GM23248 (cell line): ENCODE results near the gene PRAMEF13. TPM values are rescaled to one million over a fixed set of nuclear protein-coding genes. Genes with fewer than 3 reads are reported as not detected.
"Not testable (repeated sequence)": the region's sequence is repeated elsewhere in the genome, so short reads cannot be mapped to it uniquely, and the experiment has no call there.

Source experiments
- DNase-seq: peaks from one replicate; pipeline ENCODE4 v3.0.0-alpha.2; 2015
- H2AFZ ChIP-seq: fragments of 200-600 bp; sonication (generic); 2 replicates; pipeline ENCODE4 v1.6.1; 2016; ENCODE audit warnings: antibody characterized with exemption
- H3F3A ChIP-seq: fragments of 200-600 bp; sonication (generic); 2 replicates; pipeline ENCODE4 v1.6.1; 2016; ENCODE audit warnings: mild to moderate bottlenecking, antibody characterized with exemption, mixed run types; ENCODE audit not compliant: insufficient read depth
- H3K27ac ChIP-seq: fragments of 200-600 bp; sonication (generic); 2 replicates; pipeline ENCODE4 v1.5.1; 2016; ENCODE audit warnings: mild to moderate bottlenecking
- H3K27me3 ChIP-seq: fragments of 200-600 bp; sonication (generic); replicated peaks from 2 replicates; pipeline ENCODE4 v1.6.1; 2016; ENCODE audit warnings: mild to moderate bottlenecking; ENCODE audit not compliant: insufficient read depth
- H3K36me3 ChIP-seq: fragments of 200-600 bp; sonication (generic); 2 replicates; pipeline ENCODE4 v1.6.1; 2016; ENCODE audit warnings: low read depth, mild to moderate bottlenecking
- H3K4me1 ChIP-seq: fragments of 200-600 bp; sonication (generic); 2 replicates; pipeline ENCODE4 v1.6.1; 2016; ENCODE audit warnings: mild to moderate bottlenecking; ENCODE audit not compliant: insufficient read depth
- H3K4me2 ChIP-seq: fragments of 200-600 bp; sonication (generic); one replicate; pipeline ENCODE4 v1.6.1; 2016; ENCODE audit warnings: mild to moderate bottlenecking; ENCODE audit not compliant: unreplicated experiment
- H3K4me3 ChIP-seq: fragments of 200-600 bp; sonication (generic); 2 replicates; pipeline ENCODE4 v1.5.1; 2016; ENCODE audit warnings: mild to moderate bottlenecking
- H3K79me2 ChIP-seq: fragments of 200-600 bp; sonication (generic); 2 replicates; pipeline ENCODE4 v1.6.1; 2016; ENCODE audit warnings: mild to moderate bottlenecking; ENCODE audit not compliant: insufficient read depth
- H3K9ac ChIP-seq: fragments of 200-600 bp; sonication (generic); 2 replicates; pipeline ENCODE4 v1.6.1; 2016; ENCODE audit warnings: mild to moderate bottlenecking
- H3K9me2 ChIP-seq: fragments of 200-600 bp; sonication (generic); 2 replicates; pipeline ENCODE4 v1.6.1; 2016; ENCODE audit warnings: mixed run types, mild to moderate bottlenecking, moderate library complexity; ENCODE audit not compliant: insufficient read depth
- H3K9me3 ChIP-seq: fragments of 200-600 bp; sonication (generic); one replicate; pipeline ENCODE4 v1.6.1; 2017; ENCODE audit warnings: low read depth
- H4K20me1 ChIP-seq: fragments of 200-600 bp; sonication (generic); 2 replicates; pipeline ENCODE4 v1.6.0; 2016; ENCODE audit not compliant: insufficient read depth
- EZH2 ChIP-seq: fragments of 200-600 bp; sonication (generic); IDR thresholded peaks from 2 replicates; pipeline ENCODE4 v1.6.1; 2018; ENCODE audit warnings: antibody characterized with exemption, mild to moderate bottlenecking; ENCODE audit not compliant: insufficient read depth, poor library complexity, severe bottlenecking
- EZH2phosphoT487 ChIP-seq: fragments of 200-600 bp; sonication (generic); IDR thresholded peaks from 2 replicates; pipeline ENCODE4 v1.6.1; 2018; ENCODE audit warnings: antibody characterized with exemption, moderate library complexity, mild to moderate bottlenecking, low read depth; ENCODE audit not compliant: insufficient read depth
- WGBS, 2 experiments: methylation state at CpG; one replicate each; pipeline ENCODE4 v1.1.6; 2015 to 2017; ENCODE audit warnings: low lambda C conversion rate in 2 of 2, low coverage in 1 of 2; ENCODE audit errors: missing lambda C conversion rate in 2 of 2; 5-methylcytosine and 5-hydroxymethylcytosine counted together
- in situ Hi-C: fragments of 300-500 bp; cut with MboI; formaldehyde crosslinking; loops from 2 replicates; pipeline ENCODE4 v1.15.0; 2020
- polyA plus RNA-seq: library from polyadenylated mRNA; unstranded; fragments of >200 nt; fragmentation: Nextera tagmentation; extraction: Ambion mirVana; gene quantifications from 2 replicates; pipeline ENCODE4 v1.2.1, GENCODE V29; 2016
- total RNA-seq: library from RNA; depleted of rRNA; stranded (reverse); fragments of >200 nt; shearing (Covaris generic); gene quantifications from 2 replicates; pipeline ENCODE4 v1.2.3, GENCODE V29; 2014

Gene PRAMEF13
- total and polyA plus RNA-seq, 2 experiments from 2014 or later, result not detected

DNA sequence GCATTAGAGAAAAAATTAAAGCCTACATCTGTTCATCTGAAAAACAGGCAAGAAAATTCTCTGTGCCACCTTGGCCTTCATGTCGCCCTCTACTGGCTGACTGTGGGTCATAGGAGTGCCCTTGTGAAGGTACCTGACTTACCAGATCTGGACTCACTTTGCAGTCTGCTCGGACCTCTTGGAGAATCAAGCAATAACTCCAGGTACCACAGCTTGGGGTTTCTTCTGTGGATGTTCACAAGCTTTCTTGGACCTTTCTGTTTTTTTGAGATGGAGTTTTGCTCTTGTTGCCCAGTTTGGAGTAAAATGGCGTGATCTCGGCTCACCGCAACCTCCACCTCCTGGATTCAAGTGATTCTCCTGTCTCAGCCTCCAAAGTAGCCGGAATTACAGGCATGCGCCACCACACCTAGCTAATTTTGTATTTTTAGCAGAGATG is 27.2 kb upstream of the PRAMEF13 start:
- no peaks in the 10 kb centered on the region for H4K20me1 ChIP-seq
- TF ChIP-seq EZH2 (no peak), EZH2phosphoT487 (no peak)
- in situ Hi-C loops, result no loop called here

DNA sequence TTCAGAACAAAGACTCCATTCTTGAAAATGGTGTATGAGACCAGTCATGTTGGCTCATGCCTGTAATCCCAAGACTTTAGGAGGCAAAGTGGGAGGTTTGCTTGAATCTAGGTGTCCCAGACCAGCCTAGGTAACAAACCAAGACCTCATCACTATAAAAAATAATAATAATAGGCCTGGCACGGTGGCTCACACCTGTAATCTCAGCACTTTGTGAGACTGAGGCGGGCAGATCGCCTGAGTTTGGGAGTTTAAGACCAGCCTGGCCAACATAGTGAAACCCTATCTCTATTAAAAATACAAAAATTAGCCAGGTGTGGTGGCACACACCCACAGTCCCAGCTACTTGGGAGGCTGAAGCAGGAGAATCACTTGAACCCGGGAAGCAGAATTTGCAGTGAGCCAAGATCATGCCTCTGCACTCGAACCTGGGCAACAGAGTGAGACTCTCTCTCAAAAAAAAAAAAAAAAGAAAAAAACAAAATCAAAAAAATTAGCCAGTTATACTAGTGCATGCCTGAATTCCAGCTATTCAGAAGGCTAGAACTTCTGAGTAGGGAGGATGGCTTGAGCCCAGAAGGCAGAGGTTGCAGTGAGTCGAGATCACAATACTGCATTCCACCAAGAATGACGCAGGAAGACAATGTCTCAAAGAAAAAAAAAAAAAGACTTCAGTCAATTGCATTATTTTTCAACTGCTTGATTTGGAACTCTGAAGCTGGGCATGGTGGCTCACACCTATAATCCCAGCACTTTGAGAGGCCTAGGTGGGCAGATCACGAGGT is 26.3 kb upstream of the PRAMEF13 start:
- WGBS, 2 experiments, result 33 to 34% methylated on average over 8 of the region's 8 CpGs
- not testable (repeated sequence) for H3K9me2 ChIP-seq, DNase-seq

More for the DNA sequence above, 27.2 kb upstream of the PRAMEF13 start:
- no peak overlapping the region for H3K27ac ChIP-seq
- no peak overlapping the region for H3K9ac ChIP-seq
- no peaks in the 10 kb centered on the region for H3K9me2 ChIP-seq
- H3F3A ChIP-seq, result no peaks in the 10 kb centered on the region
- no peaks in the 10 kb centered on the region for H3K27me3 ChIP-seq
- H3K9me3 ChIP-seq, result no peaks in the 10 kb centered on the region
- no peak overlapping the region for H3K4me3 ChIP-seq
- H3K36me3 ChIP-seq, result no peaks in the 10 kb centered on the region
- no peaks in the 10 kb centered on the region for H3K79me2 ChIP-seq
- DNase-seq, result peak; percentile 14
- WGBS, 2 experiments, result 50 to 52% methylated on average over 7 of the region's 7 CpGs
- no peaks in the 10 kb centered on the region for H3K4me1 ChIP-seq
- no peak overlapping the region for H3K4me2 ChIP-seq
- no peak overlapping the region for H2AFZ ChIP-seq

DNA sequence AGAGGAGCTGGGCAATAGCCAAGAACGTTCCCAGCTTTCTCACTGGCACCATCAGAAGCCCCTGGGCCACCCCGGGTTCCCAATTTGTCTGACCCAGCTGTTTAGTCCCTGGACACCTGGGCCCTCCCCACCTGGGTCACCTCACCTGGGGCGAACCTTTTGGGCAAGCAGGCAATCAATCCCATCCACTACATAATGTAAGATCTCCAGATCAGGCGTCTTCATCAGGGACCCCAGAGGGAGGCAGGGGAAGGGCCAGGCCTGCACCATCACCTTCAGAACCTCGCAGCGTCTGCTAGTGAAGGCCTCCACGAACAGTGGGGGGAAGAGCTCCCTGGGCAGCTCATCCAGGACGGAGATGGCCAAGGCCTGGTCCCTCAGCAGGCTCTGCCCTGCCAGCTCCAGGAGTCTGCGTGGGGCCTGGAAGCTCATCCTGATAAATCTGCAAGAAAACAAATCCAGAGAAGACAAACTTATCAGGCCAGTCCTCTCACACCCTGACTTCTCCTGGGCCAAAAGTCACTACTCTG is 24.5 kb upstream of the PRAMEF13 start, which contains the start of gene PRAMEF18:
PRAMEF18 (minus strand) TSS at position 480 of the 530 bp plus-strand sequence; CDS start at position 432, 48 bp downstream.
- H3K4me1 ChIP-seq, DNase-seq, H4K20me1 ChIP-seq, H3K9me2 ChIP-seq, H3K27me3 ChIP-seq, H2AFZ ChIP-seq, H3K4me2 ChIP-seq, H3K9ac ChIP-seq, H3K9me3 ChIP-seq, H3K27ac ChIP-seq, H3F3A ChIP-seq, in situ Hi-C loops, H3K4me3 ChIP-seq, H3K79me2 ChIP-seq, H3K36me3 ChIP-seq: not testable (repeated sequence)
- 24 to 31% methylated on average over 9 of the region's 9 CpGs for WGBS, 2 experiments

More for the DNA sequence above, 26.3 kb upstream of the PRAMEF13 start:
- H3K9ac ChIP-seq, H3K36me3 ChIP-seq, H4K20me1 ChIP-seq, H3K27me3 ChIP-seq, H2AFZ ChIP-seq, H3K79me2 ChIP-seq, in situ Hi-C loops, H3K9me3 ChIP-seq, H3F3A ChIP-seq, H3K27ac ChIP-seq, H3K4me2 ChIP-seq, H3K4me3 ChIP-seq, H3K4me1 ChIP-seq: not testable (repeated sequence)

DNA sequence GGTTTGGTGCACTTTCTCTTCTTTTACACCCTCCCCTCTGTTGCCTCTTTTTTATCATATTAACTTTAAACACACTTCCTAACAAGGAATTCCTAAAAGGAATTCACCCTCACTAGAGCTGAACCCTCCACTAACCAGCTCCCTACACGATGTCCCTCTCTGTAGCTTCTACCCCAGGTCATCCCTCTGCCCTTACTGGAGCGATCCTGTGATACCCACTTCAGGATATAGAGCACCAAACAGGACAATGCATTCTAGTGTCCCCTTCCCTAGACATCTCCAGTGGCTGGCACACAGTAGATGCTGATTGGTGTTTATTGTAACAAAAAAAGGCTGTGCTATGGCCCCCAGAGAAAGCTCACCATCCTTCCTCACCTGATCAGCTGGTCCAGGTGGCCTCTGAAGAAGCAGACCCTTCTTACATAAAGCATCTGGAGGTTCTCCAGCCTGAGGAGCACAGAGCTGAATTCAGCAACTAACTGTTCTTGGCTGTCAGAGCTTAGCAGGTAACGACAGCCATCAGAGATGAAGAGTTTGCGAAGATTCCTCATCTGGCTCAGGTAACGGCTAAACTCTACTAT is 23.4 kb upstream of the PRAMEF13 start:
- in situ Hi-C loops, result no loop called here
- WGBS, 2 experiments, result 38% methylated on average over 5 of the region's 5 CpGs

DNA sequence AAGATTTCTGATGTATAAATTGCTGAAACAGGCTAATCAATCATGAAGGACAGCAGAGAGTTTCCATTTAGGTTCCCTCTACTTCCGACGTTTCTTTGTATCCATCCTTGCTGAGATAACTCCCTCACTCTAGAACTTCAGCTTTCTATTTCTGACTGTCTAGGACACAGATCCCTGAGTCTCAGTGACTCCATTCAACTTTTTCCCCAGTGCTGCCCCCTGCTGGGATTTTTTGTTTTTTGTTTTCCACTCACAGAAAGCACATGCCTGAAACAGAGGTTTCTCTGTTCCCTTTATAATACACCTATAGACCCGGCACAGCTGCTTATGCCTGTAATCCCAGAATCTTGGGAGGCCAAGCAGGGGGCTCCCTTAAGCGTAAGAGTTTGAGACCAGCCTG is 21.6 kb upstream of the PRAMEF13 start:
- H3K4me2 ChIP-seq, H3K4me1 ChIP-seq, H3K9me2 ChIP-seq, DNase-seq, H3K79me2 ChIP-seq, H3K36me3 ChIP-seq, H3F3A ChIP-seq, H2AFZ ChIP-seq, in situ Hi-C loops, H3K4me3 ChIP-seq, H4K20me1 ChIP-seq, H3K9ac ChIP-seq, H3K27ac ChIP-seq, H3K9me3 ChIP-seq, H3K27me3 ChIP-seq: not testable (repeated sequence)
- WGBS, 2 experiments, result 100% methylated on average over 1 of the region's 4 CpGs; no CpG with 5 or more reads in 1 of the 2 experiments

More for the DNA sequence above, 23.4 kb upstream of the PRAMEF13 start:
- Histone ChIP-seq H3K4me3 (no peak overlapping the region), H3K4me2 (no peak overlapping the region), H3K9me3 (no peaks in the 10 kb centered on the region), H2AFZ (no peak overlapping the region), H3K79me2 (no peaks in the 10 kb centered on the region), H3K9me2 (no peaks in the 10 kb centered on the region), H3K27me3 (no peaks in the 10 kb centered on the region), H4K20me1 (no peaks in the 10 kb centered on the region), H3K27ac (no peak overlapping the region), H3K4me1 (no peaks in the 10 kb centered on the region), H3K36me3 (no peaks in the 10 kb centered on the region), H3K9ac (no peak overlapping the region), H3F3A (no peaks in the 10 kb centered on the region)
- TF ChIP-seq EZH2 (no peak), EZH2phosphoT487 (no peak)
- no peak for DNase-seq

DNA sequence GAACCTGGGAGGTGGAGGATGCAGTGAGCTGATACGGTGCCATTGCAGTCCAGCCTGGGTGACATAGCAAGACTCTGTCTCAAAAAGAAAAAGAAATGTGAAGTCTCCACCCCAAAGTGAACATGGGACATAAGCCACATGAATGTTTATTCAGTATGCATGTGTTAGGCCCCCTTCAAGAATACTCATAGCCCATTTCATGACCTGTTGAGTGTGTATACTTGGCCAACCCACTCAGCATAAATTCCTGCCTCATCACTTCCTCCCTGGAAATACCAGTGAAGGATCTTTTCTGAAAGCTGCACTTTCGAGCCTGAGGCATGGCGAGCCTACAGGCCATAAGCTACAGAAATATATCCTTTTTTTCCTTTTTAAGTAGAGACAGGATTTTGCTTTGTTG is 18.0 kb upstream of the PRAMEF13 start:
- H3K79me2 ChIP-seq, H3K9ac ChIP-seq, H4K20me1 ChIP-seq, H3K4me3 ChIP-seq, H3K4me1 ChIP-seq, H3K4me2 ChIP-seq, H3K27ac ChIP-seq, DNase-seq, H3F3A ChIP-seq, H2AFZ ChIP-seq, H3K36me3 ChIP-seq, H3K9me3 ChIP-seq, in situ Hi-C loops, H3K9me2 ChIP-seq, H3K27me3 ChIP-seq: not testable (repeated sequence)
- no CpG with 5 or more reads among the region's 3 CpGs for WGBS, 2 experiments

DNA sequence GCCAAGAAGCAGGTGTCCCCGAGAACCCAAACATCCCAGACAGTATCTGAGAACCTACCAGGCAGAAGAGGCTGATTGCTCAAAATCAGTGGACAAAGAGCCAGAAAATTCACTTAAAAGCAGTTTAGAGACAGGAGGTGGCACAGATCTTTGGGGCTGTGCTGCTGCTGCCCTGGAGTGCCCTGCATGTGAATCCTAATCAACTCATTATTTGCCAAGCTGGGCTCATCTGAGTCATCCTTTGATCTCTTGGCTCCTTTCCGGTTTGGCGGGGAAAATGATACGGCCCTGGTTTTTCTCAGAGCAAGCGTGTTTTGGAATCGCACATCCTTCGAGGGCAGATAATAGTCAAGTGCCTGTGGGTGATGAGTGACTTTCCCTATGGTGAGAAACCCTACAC is 15.4 kb upstream of the PRAMEF13 start:
- H3K27me3 ChIP-seq, H3K9me3 ChIP-seq, in situ Hi-C loops, H3K27ac ChIP-seq, H4K20me1 ChIP-seq, H3K4me3 ChIP-seq, DNase-seq, H3K4me2 ChIP-seq, H3F3A ChIP-seq, H3K79me2 ChIP-seq, H3K9ac ChIP-seq, H3K36me3 ChIP-seq, H2AFZ ChIP-seq, H3K4me1 ChIP-seq, H3K9me2 ChIP-seq: not testable (repeated sequence)
- no CpG with 5 or more reads among the region's 7 CpGs for WGBS, 2 experiments
